Measurements from ENCODE around the gene ACSL1.

DNA sequence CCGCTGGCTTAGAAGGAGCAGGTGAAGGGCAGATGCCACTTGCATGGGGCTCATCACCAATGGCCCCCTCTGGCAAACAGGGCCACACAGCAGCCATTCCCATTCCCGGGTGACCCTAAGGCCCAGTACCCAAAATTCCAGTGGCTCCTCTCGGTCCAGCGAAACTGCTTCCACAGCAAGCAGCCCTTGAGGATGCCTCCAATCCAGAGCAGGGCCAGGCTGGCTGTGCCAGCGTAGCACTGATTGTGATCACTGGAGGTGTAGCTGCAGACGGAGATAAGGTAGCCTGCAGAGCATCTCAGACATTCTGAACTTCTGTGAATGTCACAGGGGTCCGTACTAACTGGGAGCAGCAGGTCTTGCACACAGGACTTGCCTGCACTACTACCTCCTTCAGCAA, 27.3 kb downstream of the ACSL1 start:
- TF ChIP-seq MAFK (IDR thresholded peaks at IDR 0.05; ENCODE audit: partially characterized antibody) (no peak), CEBPB (IDR thresholded peaks at IDR 0.05) (no peak), MYC (IDR thresholded peaks at IDR 0.05; ENCODE audit: borderline replicate concordance, low read length) (no peak)

Measured in A549 (cell line).